Measurements from ENCODE around the gene XXYLT1. TPM values are rescaled to one million over a fixed set of nuclear protein-coding genes. Genes with fewer than 3 reads are reported as not detected.

The XXYLT1 gene
- total and polyA plus RNA-seq, 2 of the 8 experiments (the other 6 are each of a cell fraction or from before 2014, with no cell fraction given) = 18.9 to 23.8 TPM

DNA sequence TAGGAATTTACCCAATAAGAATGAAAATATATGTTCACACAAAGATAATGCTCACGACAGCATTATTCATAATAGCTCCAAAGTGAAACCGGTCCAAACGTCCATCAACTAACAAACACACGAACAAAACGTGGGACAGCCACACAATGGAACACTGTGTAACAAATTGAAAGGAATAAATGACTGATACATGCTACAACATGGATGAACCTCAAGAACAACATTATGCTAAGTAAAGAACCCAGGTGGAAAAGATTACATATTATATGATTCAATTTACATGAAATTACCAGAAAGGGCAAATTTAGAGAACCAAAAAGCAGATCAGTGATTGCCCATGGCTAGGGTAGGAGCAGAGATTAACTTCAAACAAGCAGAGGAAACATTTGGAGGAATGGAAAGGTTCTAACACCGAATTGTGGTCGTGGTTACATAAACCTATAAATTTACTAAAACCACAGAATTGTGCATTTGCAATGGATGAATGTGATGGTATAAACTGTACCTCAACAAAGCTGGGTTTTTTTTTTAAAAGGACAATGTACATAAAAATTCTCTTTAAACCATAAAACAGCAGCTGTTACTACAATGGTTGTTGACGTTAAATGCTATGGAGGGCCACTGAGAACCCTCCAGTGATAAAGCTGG is 76.3 kb downstream of the XXYLT1 start (continued):
- TF ChIP-seq CTBP2 (IDR thresholded peaks at IDR 0.05; ENCODE audit: borderline replicate concordance, insufficient read depth, insufficient read length, low read length) = no peak
- TF ChIP-seq RNF2 (IDR thresholded peaks at IDR 0.05; ENCODE audit: borderline replicate concordance, low read depth, low read length, missing control alignments, poor library complexity, severe bottlenecking) = no peak
